ENCODE results near the gene MTFMT.
"Not testable (repeated sequence)": the region's sequence is repeated elsewhere in the genome, so short reads cannot be mapped to it uniquely, and the experiment has no call there.

Gene MTFMT

DNA sequence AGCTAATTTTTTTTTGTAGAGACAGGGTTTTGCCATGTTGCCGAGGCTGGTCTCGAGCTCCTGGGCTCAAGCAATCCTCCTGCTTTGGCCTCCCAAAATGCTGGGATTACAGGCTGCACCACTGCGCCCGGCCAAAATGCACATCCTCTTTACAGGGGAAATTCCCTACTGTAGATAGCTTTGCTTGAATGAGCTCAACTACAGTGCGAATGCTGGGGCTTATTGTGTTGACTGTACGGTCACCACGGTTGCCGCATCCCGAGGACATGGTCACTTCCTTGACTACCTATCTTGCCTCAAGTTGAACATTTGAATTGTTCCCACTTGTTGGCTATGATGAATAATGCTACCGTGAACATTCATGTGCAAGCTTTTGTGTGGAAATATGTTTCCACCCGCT, 5.3 kb upstream of the MTFMT start:
- no peak for DNase-seq

DNA sequence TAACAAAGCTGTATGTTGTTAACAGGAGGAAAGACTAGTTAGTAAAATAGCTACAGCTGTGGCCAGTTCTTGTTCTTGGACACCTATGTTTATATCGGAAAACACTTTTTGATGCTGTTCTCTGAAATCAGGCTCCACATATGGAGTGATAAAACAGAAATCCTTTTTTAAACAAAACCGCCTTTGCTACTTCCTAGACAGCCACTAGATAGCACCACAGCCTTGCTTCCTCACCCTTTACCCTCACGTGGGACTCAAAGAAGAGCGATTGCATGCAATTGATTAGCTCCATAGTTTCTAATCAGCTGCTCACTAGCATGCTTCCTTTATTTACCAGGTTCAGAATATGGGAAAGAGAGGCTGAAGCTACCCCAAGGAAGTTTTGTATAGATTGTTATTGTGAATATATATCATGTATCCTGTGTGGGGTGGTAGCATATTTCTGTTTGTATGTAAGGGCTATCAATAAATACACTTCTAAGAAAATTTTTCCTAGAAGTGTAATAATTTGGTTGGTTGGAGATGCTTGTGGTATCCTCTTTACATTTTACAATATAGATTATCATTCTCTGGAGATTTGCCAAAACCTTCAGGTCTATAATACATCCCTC, 4.3 kb upstream of the MTFMT start:
- no peak for DNase-seq

DNA sequence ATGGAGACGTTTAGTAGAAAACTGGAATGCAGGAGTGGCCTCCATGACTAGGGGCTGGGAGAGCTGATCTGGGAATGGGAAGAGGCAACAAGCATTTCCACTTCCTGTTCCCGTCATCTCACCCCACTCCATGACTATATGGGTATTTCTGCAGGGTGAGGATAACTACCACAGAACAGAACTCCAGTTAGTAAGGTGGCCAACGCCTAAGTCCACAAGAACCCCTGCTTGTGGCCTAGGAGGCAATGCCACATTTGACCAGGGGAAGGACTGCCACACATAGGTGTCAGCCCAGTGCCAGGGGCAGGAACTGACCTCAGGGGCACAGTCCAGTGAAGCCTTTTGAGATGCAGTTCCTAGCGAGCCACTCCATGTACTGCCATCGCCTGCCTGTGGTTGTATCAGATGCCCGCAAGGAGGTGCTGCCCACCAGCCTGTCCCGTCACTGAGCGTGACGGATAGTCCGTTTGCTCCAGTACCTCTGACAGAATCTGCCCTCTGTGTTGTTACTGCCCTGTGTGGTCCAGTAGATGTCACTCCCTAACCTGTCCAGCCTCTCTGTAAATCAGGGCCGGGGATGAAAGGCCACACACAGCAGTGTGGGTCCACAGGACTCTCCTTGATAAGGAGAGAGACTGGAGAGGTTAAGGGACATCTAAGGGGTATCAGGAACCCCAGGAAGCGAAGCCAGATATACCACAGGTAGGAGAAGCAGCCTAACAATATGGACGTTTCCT, 3.5 kb upstream of the MTFMT start:
- peak; percentile 45 for DNase-seq

DNA sequence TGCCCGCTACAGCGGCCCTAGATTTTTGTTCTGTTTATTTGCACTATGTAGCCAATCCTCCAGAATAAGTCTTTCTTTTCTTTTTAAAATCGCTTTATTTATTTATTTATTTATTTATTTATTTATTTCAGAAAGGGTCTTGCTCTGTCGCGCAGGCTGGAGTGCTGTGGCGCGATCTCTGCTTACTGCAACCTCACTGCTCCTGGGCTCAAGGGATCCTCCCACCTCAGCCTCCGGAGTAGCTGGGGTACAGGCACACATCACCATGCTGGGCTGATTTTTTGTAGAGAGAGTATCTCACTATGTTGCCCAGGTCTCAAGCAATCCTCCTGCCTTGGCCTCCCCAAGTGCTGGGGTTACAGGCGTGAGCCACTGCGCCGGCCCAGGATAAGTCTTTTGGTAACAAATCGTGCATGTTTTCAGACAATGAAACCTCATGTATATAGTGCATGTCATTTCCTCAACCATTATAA, 333 bp upstream of the MTFMT start:
- DNase-seq: no peak

DNA sequence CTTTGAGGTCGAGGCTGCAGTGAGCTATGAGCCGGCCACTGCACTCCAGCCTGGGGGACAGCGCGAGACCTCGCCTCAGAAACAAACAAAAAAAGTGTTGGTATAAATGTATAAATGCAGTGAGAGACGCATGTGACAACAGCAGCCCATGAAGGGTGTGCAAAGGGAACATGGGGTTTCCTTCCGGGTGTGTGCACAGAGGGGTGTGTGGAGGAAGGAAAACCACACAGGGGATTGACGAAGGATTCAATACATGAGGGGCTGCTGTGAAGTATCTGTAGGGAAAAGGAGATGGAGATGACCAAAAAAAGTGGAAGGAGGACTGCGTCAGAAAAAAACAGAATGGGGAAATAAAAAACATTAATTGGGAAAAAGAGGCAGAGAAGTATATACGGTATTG, 1.1 kb downstream of the MTFMT start:
- DNase-seq: no peak

DNA sequence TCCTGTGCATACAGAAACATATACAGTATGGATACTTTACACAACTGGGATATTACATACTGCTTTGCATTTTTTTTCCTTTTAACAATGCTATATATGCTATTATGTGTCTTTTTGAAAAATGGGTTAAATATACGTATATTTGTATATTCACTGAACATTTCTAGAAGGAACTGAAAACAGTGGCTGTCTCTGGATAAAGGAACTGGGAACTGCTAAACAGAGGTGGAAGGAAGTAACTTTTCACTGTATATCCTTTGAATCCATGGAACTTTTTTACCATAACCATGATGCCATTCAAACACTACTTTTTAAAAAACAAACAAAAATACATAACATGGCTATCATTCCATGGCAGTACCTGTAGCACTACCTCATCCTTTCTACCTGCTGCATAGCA, 1.8 kb downstream of the MTFMT start:
- DNase-seq: no peak

DNA sequence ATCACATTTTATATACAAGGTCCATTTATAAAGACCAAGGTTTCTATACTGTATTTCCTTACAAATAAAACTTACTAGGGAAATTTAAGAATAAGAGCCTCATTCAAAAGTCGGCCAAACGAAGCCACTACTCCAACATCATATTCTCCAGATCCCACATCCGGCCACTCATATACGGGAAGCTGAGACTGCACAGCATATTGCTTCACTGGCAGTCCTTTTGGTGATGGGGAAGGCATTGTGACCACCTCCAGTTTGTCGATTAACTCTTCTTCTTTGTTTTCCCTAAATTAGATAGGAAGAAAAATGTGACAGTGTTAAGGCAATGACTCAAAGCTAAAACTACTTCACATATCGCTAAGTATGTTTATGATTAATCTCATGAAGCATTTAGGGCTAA, 2.7 kb downstream of the MTFMT start:
- DNase-seq: no peak

DNA sequence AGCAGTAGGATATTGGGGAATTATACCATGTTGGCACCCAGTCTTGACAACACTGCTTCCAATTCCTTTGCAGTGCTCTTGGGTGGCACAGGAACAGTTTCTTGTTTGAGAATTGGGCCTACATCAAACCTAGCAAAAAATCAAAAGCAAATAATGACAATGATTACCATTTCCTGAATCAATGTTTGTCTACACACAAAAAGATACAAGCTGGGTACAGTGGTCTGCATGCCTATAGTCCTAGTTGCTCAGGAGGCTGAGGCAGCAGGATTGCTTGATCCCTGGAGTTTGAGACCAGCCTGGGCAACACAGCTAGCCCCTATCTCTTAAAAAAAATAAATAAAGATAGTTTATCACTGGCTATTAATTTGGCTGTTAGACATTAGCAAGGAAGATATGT, 8.0 kb downstream of the MTFMT start:
- DNase-seq: no peak

DNA sequence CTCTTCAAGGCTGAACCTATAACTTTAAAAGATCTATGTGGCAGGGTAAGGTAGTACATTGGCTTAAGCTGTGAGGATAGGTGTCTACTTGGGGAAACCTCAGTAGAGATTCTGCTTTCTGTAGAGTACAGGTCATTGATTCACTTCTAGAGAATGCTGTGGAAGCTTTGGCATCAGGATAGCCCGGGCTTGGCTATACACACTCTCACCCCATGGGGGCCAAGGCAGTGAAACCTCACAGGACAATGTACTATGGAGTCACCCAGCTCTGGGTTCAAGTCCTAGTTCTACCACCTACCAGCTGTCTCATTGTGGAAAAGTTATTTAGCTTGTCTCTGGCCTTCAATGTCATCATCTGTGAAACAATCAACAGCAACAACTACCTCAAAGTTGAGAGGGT, 9.0 kb downstream of the MTFMT start:
- no peak for DNase-seq

DNA sequence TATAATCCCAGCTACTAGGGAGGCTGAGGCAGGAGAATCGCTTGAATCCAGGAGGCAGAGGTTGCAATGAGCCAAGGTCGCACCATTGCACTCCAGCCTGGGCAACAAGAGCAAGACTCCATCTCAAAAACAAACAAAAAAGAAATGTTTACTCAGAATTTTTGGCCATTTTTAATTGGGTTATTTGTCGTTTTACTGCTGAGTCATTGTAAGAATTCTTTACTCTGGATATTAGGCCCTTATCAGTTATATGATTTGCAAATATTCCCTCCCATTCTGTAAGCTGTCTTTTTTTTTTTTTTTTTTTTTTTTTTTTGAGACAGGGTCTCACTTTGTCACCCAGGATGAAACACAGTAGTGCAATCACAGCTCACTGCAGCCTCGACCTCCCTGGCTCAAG, 18.2 kb downstream of the MTFMT start:
- not testable (repeated sequence) for DNase-seq

DNA sequence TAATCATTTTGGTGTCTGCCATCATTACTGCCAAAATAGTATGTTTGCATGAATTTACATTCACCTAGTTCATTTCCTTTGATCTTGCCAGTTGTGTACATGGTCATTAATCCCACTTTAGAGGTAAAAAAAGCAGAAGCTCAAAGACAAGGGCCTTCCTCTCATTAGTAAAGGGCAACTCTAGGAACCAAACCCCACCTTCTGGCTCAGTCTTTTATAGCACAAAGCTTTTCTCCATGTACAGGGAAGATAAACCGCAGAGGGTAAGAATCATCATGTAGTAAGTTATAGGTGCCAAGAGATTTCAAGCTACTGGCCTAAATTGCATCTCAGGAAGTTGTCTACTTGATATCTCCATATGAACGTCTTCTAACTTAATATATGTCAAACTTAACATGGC, 20.5 kb downstream of the MTFMT start:
- no peak for DNase-seq

DNA sequence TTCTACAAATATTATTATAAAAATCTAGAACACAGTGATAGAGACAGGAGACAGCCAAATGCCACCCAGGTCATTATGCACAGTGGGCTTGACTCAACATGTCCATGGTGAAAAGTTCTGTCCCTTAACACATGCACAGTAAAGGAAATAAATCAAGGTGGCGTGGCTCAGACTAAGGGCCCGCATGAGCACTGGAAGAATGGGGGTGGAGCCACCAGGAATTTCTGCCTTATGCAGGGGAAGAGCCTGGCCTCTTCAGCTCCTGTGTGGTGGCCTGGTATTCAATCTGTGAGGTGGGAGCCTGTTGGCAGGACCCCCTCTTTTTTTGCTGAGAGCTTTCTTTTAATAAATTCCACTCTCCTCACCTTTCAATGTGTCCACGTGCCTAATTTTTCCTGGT, 22.6 kb downstream of the MTFMT start:
- DNase-seq: no peak

DNA sequence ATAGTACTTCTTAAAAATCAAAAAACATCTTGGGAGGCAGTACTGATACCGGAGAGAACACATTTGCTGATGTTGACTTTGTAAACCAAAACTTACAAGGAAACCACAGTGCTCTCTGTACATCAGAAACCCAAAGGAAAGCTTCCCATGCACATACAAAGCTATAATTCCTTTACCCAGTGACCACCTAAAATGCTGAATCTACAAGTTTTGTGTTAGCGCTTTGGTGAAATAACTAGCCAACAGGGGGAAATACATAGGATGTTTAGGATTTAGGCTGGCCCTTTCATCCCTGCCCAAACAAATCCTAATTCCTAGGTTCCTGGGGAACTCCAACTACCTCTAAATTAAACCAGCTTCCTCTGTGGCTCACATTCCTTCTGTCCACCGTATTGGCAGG, 24.4 kb downstream of the MTFMT start:
- DNase-seq: no peak

DNA sequence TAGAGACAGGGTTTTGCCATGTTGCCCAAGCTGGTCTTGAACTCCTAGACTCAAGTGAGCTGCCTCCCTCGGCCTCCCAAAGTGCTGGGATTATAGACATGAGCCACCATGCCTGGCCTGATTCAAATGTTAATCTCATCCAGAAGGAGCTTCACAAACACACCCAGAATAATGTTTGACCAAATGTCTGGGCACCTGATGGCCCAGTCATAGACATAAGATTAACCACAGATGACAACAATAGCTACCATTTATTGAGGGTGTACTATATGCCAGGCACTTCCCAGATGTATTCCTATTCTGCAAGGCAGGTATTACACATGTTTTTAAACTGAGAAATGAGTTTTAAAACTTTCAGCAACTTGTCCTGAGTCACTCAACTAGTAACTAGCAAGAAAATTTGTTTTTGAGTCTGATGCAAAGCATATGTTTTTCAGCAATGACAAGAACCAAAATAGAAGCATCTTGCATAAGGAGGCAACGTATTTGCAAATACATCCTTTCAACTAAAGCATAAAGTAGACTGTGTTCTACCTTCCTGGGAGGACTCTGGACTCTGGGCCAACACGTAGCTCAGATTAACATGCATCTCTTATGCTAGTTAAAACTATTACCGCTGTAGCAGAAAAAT, 31.6 kb downstream of the MTFMT start:
- no peak for DNase-seq

DNA sequence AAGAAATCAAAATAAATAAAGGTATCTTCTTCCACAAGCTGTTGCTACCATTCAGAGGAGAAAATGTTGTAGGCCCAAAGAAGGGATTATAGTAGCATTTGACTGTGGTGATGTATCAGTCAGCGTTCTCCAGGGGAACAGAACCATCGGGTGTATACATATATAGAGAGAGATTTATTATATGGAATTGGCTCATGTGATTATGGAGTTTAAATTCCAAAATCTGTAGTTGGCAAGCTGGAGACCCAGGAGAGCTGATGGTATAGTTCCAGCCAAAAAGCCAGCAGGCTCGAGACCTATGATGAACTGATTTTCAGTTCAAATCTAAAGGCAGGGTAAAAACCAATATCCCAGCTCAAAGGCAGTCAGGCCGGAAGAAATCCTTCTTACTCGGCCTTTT, 32.4 kb downstream of the MTFMT start:
- DNase-seq: no peak

DNA sequence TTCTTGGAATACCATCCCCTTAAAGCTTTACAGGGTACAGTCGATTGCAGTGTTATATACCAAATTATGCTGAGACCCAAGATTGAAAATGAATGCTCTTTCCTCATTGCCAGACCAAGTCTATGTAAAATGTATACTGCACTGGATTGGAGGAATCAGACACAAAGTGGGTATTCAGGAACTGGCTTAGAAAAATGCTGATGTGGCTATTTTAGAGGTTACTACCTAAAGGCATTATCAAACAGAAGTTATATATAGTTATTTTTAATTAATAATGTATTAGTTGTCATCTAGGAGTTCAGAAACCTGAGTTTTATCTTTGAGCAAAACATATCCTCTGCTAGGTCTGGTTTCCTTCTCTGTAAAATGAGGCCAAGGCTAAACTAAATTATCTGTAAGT, 36.1 kb downstream of the MTFMT start:
- no peak for DNase-seq

DNA sequence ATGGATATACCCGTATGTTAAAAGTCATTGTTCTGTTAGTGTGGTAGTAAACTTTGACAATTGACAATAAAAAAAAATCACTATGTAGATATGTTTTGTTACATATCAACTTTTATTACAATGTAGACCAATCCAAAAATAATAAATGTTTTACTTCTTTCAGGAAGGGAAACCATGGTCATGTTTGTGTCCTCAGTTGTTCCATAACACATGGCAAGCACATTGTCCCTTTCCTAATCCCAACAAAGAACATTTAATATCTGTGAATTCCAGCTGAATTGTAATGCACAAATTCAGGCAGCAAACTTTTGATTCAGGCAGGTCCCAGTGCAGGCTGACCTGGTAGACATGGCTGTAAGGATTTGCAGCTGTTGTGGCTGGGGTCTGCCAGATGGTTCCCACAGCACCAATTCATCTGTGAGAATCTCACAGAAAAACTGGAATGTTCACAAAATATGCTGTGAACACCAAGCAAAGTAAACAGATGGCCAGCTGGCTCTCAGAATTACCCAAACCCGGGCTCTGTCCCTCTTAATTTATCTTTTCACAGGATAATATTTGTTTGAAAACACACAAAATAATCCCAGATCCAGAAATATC, 37.8 kb downstream of the MTFMT start:
- DNase-seq: peak; percentile 81

DNA sequence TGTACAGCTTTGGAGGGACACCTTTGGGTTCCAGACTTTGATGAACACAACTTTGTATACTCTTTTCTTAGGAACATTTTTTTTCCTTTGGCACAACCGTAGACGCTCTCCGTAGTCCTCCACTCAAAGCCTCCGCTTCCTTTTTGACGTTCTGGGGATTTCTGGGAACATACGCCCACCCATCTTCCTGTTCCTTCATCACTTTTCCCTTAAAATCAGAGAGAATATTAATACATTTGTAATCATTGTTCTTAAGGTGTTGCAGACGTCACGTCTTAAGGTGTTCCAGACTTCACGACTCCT, 39.3 kb downstream of the MTFMT start:
- DNase-seq: no peak

DNA sequence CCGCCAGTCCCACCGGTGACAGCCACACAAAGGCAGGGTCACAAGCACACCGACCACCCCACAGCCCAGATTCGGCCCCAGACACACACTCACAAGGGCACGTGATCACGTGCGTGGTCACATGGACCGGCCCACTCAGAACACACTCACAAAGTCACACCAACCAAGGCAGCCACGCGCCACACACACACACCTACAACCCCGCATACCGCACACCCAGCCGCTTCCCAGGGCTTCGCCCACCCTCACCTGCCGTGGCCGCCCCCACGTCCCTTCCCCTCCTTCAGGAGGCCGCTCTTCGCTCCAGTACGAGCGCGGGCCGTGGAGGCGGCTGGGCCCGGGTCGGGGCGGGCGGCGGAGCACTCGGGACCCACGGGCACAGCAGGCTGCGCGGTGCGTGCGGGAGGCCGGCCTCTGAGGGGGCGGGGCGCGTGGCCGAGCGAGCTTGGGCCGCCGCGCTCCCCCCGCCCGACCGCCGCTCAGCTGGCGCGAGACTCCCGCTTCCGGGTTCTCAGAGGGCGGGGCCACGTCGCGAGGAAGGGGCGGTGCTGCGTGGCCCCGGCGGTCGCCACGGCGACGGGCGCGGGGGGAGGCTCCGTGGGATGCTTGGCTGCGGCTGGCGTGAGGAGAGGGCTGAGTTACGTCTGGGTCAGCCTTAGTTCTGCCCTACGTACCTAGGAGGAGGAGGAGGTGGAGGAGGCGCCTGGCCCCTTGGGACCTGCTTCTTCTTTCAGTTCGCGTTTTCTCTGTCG, 39.8 kb downstream of the MTFMT start, which contains the start of gene SPG21:
Gene SPG21 (minus strand): TSS at position 499 of the 752 bp plus-strand sequence. CDS start 6,345 bp downstream, outside the sequence.
- peak; percentile 97 for DNase-seq

DNA sequence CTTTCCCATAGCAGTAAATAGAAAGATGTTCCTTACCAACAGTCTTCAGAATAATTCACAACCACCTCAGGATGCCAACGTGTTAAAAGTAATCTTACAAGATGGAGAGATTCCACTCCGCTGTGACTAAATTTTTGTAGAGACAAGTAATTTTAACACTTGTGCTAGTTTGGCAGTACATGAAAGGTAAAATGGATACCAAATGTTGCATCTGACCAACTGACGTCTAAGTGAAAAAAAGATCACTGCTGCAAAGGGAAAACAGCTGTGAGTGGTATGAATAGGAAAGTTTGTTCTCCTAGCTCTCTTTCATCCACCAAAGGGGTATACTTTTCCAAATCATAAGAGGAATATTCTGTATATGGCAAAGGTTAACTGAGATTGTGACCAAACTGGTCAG, 42.3 kb downstream of the MTFMT start:
- no peak for DNase-seq

DNA sequence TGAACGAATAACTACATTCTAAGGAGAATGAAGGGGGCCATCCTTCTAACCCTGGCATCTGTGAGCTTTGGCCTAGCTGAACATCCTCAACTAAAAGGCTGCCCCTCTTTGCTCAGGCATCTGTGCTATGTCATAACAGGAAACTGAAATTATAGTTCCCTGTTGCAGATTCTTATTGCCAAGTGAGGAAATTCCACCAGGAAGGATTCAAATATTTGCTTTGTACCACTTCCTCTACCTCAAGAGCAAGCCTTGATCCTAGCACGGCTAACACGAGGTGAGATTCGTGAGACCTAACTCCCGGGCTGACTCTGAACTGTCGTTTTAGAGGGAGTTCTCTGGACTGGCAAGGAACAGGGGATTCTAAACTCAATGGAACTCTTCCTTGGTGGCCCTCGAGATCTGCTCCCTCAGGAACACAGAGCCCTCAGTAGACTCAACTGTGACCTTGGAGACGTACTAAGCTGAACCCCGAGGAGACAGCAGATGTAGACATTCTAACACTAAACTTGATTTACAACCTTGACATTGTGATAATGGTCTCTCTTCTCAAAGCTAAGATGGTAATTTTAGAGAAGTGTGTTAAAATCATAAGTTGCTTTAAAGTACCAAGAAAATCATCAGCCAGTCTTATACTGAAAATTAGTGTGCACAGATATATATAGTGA, 43.9 kb downstream of the MTFMT start:
- DNase-seq: no peak

DNA sequence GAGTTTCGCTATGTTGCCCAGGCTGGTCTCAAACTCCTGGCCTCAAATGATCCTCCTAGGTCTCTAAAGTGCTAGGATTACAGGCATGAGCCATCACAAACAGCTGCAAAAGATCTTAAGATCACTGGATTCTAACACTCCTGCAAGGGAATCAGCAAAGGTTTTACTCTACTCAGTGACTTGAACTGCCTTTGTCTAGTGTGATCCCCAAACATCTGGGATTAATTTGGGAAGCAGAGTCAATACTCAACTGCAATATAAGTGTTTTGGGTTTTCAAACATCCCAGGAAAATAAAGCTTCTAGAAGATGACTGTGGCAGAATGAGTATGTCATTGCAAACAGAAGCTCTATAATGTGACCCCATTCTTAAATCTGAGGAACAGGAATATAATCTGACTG, 47.0 kb downstream of the MTFMT start:
- DNase-seq: no peak

All from left hindlimb (tissue), 1 donor.